Erythroblast (primary cell): ENCODE data around the gene KIRREL1.

ENCODE experiments used
- GATA1 ChIP-seq: IDR thresholded peaks from 2 replicates; pipeline ENCODE4 v1.6.1; 2011; ENCODE audit warnings: low read depth, mild to moderate bottlenecking, control low read depth, low read length, moderate library complexity
- POLR2A ChIP-seq: IDR thresholded peaks from 2 replicates; pipeline ENCODE4 v1.6.1; 2011; ENCODE audit warnings: mild to moderate bottlenecking, low read length

- TF ChIP-seq POLR2A: no peak
- no peak for TF ChIP-seq GATA1
Measured at GRCh38 chr1:158059984-158060383, 66.5 kb downstream of the KIRREL1 start.
